Measurements from ENCODE around the gene BMPR2. TPM values are rescaled to one million over a fixed set of nuclear protein-coding genes. Genes with fewer than 3 reads are reported as not detected.

Gene BMPR2
- total RNA-seq, 1 experiment from 2014 or later = 12.8 TPM

- H3K27me3 ChIP-seq (ENCODE audit: insufficient read depth, low read length) = no peaks in the 10 kb centered on the region
- TF ChIP-seq ZBTB33 (IDR thresholded peaks at IDR 0.05; ENCODE audit: extremely low read depth, insufficient replicate concordance, low read length) = no peak
- TF ChIP-seq JUND (IDR thresholded peaks at IDR 0.05) = no peak
- no peak for TF ChIP-seq CEBPB (IDR thresholded peaks at IDR 0.05; ENCODE audit: low read depth)
- no peak for TF ChIP-seq MAX (IDR thresholded peaks at IDR 0.05)
- TF ChIP-seq POLR2A (IDR thresholded peaks at IDR 0.05; ENCODE audit: borderline replicate concordance, extremely low read depth, insufficient read depth, insufficient read length) = no peak
- peak; percentile 91 for TF ChIP-seq RAD21 (IDR thresholded peaks at IDR 0.05; ENCODE audit: low read depth)
- peak; percentile 18 for TF ChIP-seq YY1 (IDR thresholded peaks at IDR 0.05; ENCODE audit: extremely low read depth, insufficient replicate concordance, low read depth, low read length)
- TF ChIP-seq CTCF (IDR thresholded peaks at IDR 0.05 in 2 of 3, conservative IDR thresholded peaks at IDR 0.05 in 1 of 3; ENCODE audit: borderline replicate concordance in 1 of 3, insufficient read depth in 1 of 3, low read depth in 2 of 3, low read length in 2 of 3) = peak; percentile 83 to 94 (median 89)
- no peak for TF ChIP-seq FOSL1 (IDR thresholded peaks at IDR 0.05; ENCODE audit: low read depth)
These were observed 212.8 kb downstream of the BMPR2 start for GRCh38 chr2:202588647-202589581.

More at GRCh38 chr2:202588647-202589581, 212.8 kb downstream of the BMPR2 start:
- no peaks in the 10 kb centered on the region for H3K9me2 ChIP-seq (ENCODE audit: insufficient read depth)
- DNase-seq (ENCODE audit: low read depth, low spot score) (peak; percentile 64), ATAC-seq (peak; percentile 97)
- no peak overlapping the region for H3K4me3 ChIP-seq (replicated peaks in 1 of 2; ENCODE audit: low read depth in 1 of 2, low read length in 2 of 2)
- peaks cover 0 to 9% of the 10 kb centered on the region in 2 experiments; a peak in 2 of 4 replicates for H3K4me1 ChIP-seq (ENCODE audit: control insufficient read depth in 1 of 2, insufficient read depth in 2 of 2, low read length in 2 of 2)
- H3K79me2 ChIP-seq (ENCODE audit: insufficient read depth, low read length) = no peaks in the 10 kb centered on the region
- ChIA-PET CTCF (interaction anchor here (0.8 to 2.5 kb wide), 12 partner anchors 9 to 1321 kb away, joined by 3 to 22 read pairs (median 4); partner anchors contain the start of gene FAM117B), RAD21 (ENCODE audit: low non-redundant PET in 1 of 2, low total read pairs in 2 of 2, uncharacterized antibody in 2 of 2, unreplicated experiment in 2 of 2) (interaction anchor here in 1 of 2 experiments (0.6 to 0.8 kb wide), 2 partner anchors 46 to 77 kb away, joined by 3 to 4 read pairs; partner anchors contain the start of gene FAM117B), POLR2A (interaction anchor here (0.6 kb wide), 2 partner anchors 85 to 1527 kb away, joined by 3 read pairs; no protein-coding TSS in a partner anchor)
- H4K20me1 ChIP-seq (ENCODE audit: insufficient read depth) = no peaks in the 10 kb centered on the region
- H3K9me3 ChIP-seq (ENCODE audit: control insufficient read depth in 1 of 2, insufficient read depth in 1 of 2, low read depth in 1 of 2, low read length in 2 of 2) = peaks cover 0 to 3% of the 10 kb centered on the region in 2 experiments; a peak in 1 of 4 replicates
- intact Hi-C loops (cut with micrococcal nuclease) = loop anchor here (1.0 to 10.0 kb wide), 6 partner anchors 238 to 1226 kb away; partner anchors contain the start of gene ICA1L
- BruUV-seq (replicated peaks) = no TSS peak
- no peaks in the 10 kb centered on the region for H3K36me3 ChIP-seq (ENCODE audit: control insufficient read depth in 1 of 2, insufficient read depth in 2 of 2, low read length in 2 of 2)
- peak overlapping the region; percentile 51 for H3K4me2 ChIP-seq (ENCODE audit: low read length)
- H2AFZ ChIP-seq (ENCODE audit: low read depth, low read length, poor library complexity, severe bottlenecking) = peak overlapping the region; percentile 81
- no peak overlapping the region for H3K27ac ChIP-seq (ENCODE audit: low read depth, low read length)
- no peak overlapping the region for H3K9ac ChIP-seq (ENCODE audit: low read length)

Data from HCT116 (cell line).